Fibroblast of lung (primary cell): ENCODE data around the gene CENPX. TPM values are rescaled to one million over a fixed set of nuclear protein-coding genes. Genes with fewer than 3 reads are reported as not detected.

Experiments used
- DNase-seq, 2 donors: peaks; one replicate each; pipeline versions ENCODE4 v3.0.0 to v3.0.0-alpha.2; 2010; ENCODE audit warnings: low read depth in 2 of 2
- H2AFZ ChIP-seq: 2 replicates; pipeline ENCODE4 v1.5.1; 2012; ENCODE audit warnings: low read length, control low read depth, inconsistent platforms
- H3K27ac ChIP-seq: 2 replicates; pipeline ENCODE4 v1.5.1; 2011; ENCODE audit warnings: low read length, control low read depth; ENCODE audit not compliant: insufficient read depth
- H3K27me3 ChIP-seq: 2 replicates; pipeline ENCODE4 v1.5.1; 2011; ENCODE audit warnings: mild to moderate bottlenecking, low read length; ENCODE audit not compliant: control insufficient read depth, insufficient read depth
- H3K36me3 ChIP-seq: 2 replicates; pipeline ENCODE4 v1.5.1; 2011; ENCODE audit warnings: low read length; ENCODE audit not compliant: control insufficient read depth, insufficient read depth
- H3K4me1 ChIP-seq: 2 replicates; pipeline ENCODE4 v1.5.1; 2011; ENCODE audit warnings: low read length; ENCODE audit not compliant: control insufficient read depth, insufficient read depth; ENCODE audit errors: extremely low read depth
- H3K4me2 ChIP-seq: 2 replicates; pipeline ENCODE4 v1.5.1; 2011; ENCODE audit warnings: low read length, control low read depth; ENCODE audit not compliant: insufficient read depth; ENCODE audit errors: extremely low read depth
- H3K4me3 ChIP-seq, 4 experiments: fragments of 200-600 bp in 1 of 4; sonication (generic) in 1 of 4; replicated peaks in 1 of 4; 2 replicates each; pipeline ENCODE4 v1.5.1; 2011 to 2016; ENCODE audit warnings: low read length in 4 of 4, low read depth in 3 of 4, mild to moderate bottlenecking in 3 of 4, control low read depth in 2 of 4, inconsistent platforms in 1 of 4, mixed read lengths in 1 of 4; ENCODE audit not compliant: insufficient read depth in 1 of 4; ENCODE audit errors: control extremely low read depth in 1 of 4
- H3K79me2 ChIP-seq: 2 replicates; pipeline ENCODE4 v1.5.1; 2012; ENCODE audit warnings: mild to moderate bottlenecking, low read length, inconsistent platforms; ENCODE audit not compliant: control insufficient read depth, insufficient read depth
- H3K9ac ChIP-seq: 2 replicates; pipeline ENCODE4 v1.5.1; 2011; ENCODE audit warnings: mild to moderate bottlenecking, low read length, control low read depth; ENCODE audit not compliant: insufficient read depth
- H3K9me3 ChIP-seq: 2 replicates; pipeline ENCODE4 v1.5.1; 2012; ENCODE audit warnings: low read depth, low read length; ENCODE audit not compliant: control insufficient read depth, insufficient read depth
- H4K20me1 ChIP-seq: 2 replicates; pipeline ENCODE4 v1.5.1; 2011; ENCODE audit warnings: low read length; ENCODE audit not compliant: control insufficient read depth, insufficient read depth; ENCODE audit errors: extremely low read depth
- EZH2 ChIP-seq: IDR thresholded peaks from 2 replicates; pipeline ENCODE4 v1.5.1; 2012; ENCODE audit warnings: low read length, control low read depth, mild to moderate bottlenecking; ENCODE audit errors: missing control alignments
- polyA plus RNA-seq, 2 donors: library from polyadenylated mRNA; depleted of rRNA in 1 of 2; stranded (reverse) in 1 of 2; unstranded in 1 of 2; fragments of >200 nt; gene quantifications; 2 replicates each; pipeline ENCODE4 v1.2.1, GENCODE V29; 2011 to 2012; ENCODE audit warnings: missing spikeins in 1 of 2
- total RNA-seq: library from RNA; depleted of rRNA; stranded (reverse); fragments of >200 nt; gene quantifications from 2 replicates; pipeline ENCODE4 v1.2.1, GENCODE V29; 2014
- TF ChIP-seq, protein P1 (sequence below), 2 donors: IDR thresholded peaks in 1 of 2; conservative IDR thresholded peaks in 1 of 2; 1 replicate in 1 of 2; 2 replicates in 1 of 2; pipeline ENCODE4 v1.5.1; 2011 to 2012; ENCODE audit warnings: low read length in 2 of 2, control low read depth in 1 of 2, inconsistent platforms in 1 of 2, low read depth in 1 of 2, mild to moderate bottlenecking in 1 of 2

The CENPX gene
- total and polyA plus RNA-seq, 2 donors (not counting 1 experiment from before 2014, with no cell fraction given), result 29.2 to 30.4 TPM

DNA sequence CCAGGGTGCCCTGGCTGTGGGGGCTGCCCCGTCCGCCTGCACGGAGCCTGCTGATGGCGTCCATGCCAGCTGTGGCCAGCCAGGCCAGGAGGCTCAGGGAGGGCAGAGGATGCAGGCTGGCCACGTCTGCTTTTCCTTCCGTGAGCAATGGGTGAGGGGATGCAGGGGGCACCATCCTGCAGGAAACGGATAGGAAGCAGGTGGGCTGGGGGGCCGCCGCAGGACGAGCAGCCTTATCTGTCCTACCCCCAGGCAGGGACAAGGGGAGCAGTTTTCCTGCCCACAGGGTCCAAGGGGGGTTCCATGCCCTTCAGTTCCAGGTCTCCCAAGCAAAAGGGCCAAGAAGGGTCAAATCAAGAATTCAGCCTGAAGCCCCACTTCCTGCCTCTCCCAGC is 36.2 kb upstream of the CENPX start:
- no peaks in the 10 kb centered on the region for H4K20me1 ChIP-seq
- H3K9ac ChIP-seq, result no peak overlapping the region
- no peaks in the 10 kb centered on the region for H3K9me3 ChIP-seq
- no peak overlapping the region for H2AFZ ChIP-seq
- no peak for DNase-seq
- H3K36me3 ChIP-seq, result peaks cover 61% of the 10 kb centered on the region
- no peak overlapping the region for H3K4me3 ChIP-seq
- no peak overlapping the region for H3K4me2 ChIP-seq
- H3K4me1 ChIP-seq, result no peaks in the 10 kb centered on the region
- H3K27me3 ChIP-seq, result no peaks in the 10 kb centered on the region
- no peak overlapping the region for H3K27ac ChIP-seq
- no peak for TF ChIP-seq EZH2
- TF ChIP-seq, protein P1, sequence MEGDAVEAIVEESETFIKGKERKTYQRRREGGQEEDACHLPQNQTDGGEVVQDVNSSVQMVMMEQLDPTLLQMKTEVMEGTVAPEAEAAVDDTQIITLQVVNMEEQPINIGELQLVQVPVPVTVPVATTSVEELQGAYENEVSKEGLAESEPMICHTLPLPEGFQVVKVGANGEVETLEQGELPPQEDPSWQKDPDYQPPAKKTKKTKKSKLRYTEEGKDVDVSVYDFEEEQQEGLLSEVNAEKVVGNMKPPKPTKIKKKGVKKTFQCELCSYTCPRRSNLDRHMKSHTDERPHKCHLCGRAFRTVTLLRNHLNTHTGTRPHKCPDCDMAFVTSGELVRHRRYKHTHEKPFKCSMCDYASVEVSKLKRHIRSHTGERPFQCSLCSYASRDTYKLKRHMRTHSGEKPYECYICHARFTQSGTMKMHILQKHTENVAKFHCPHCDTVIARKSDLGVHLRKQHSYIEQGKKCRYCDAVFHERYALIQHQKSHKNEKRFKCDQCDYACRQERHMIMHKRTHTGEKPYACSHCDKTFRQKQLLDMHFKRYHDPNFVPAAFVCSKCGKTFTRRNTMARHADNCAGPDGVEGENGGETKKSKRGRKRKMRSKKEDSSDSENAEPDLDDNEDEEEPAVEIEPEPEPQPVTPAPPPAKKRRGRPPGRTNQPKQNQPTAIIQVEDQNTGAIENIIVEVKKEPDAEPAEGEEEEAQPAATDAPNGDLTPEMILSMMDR (conservative IDR thresholded peaks at IDR 0.05 in 1 of 2, IDR thresholded peaks at IDR 0.05 in 1 of 2; ENCODE audit: low read depth in 1 of 2, low read length in 2 of 2), result no peak
- peaks cover under 1% of the 10 kb centered on the region for H3K79me2 ChIP-seq

DNA sequence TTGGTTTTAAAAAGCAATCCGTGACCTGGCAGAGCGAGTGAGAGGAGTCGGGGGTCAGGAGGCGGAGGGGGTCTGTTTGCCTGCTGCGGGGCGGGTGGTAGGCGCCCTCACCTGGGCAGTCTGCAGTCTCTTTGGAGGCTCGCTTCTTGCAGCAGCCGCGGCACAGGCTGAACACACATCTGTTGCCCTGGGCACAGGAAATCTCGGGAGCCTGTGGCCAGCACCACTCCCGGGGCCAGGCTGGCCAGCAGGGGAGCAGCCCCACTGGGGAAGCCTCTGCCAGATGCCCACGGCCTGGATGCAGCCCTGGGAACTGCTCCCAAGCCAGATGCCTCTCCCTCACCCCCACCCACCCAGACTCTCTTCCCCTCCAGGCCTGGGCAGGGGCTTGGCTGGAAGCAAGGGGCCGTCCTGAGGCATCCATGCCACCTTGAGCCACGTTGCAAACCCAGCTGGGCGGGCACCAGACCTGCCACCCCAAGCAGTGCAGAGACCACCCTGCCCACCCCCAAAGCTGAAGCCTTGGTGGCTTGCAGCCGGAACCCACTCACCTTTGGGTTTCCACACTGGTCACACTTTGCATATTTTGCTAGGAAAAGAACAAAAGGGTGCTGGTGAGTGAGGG is 35.7 kb upstream of the CENPX start:
- H3K4me1 ChIP-seq, result no peaks in the 10 kb centered on the region
- no peaks in the 10 kb centered on the region for H3K27me3 ChIP-seq
- no peaks in the 10 kb centered on the region for H3K9me3 ChIP-seq
- DNase-seq, result no peak
- H3K9ac ChIP-seq, result no peak overlapping the region
- peaks cover 6% of the 10 kb centered on the region for H3K79me2 ChIP-seq
- no peak overlapping the region for H3K27ac ChIP-seq
- H2AFZ ChIP-seq, result no peak overlapping the region
- H3K4me2 ChIP-seq, result no peak overlapping the region
- H3K36me3 ChIP-seq, result peaks cover 62% of the 10 kb centered on the region
- no peak overlapping the region for H3K4me3 ChIP-seq
- H4K20me1 ChIP-seq, result no peaks in the 10 kb centered on the region
- no peak for TF ChIP-seq EZH2
- TF ChIP-seq, protein P1 (conservative IDR thresholded peaks at IDR 0.05 in 1 of 2, IDR thresholded peaks at IDR 0.05 in 1 of 2; ENCODE audit: low read depth in 1 of 2, low read length in 2 of 2), result no peak

DNA sequence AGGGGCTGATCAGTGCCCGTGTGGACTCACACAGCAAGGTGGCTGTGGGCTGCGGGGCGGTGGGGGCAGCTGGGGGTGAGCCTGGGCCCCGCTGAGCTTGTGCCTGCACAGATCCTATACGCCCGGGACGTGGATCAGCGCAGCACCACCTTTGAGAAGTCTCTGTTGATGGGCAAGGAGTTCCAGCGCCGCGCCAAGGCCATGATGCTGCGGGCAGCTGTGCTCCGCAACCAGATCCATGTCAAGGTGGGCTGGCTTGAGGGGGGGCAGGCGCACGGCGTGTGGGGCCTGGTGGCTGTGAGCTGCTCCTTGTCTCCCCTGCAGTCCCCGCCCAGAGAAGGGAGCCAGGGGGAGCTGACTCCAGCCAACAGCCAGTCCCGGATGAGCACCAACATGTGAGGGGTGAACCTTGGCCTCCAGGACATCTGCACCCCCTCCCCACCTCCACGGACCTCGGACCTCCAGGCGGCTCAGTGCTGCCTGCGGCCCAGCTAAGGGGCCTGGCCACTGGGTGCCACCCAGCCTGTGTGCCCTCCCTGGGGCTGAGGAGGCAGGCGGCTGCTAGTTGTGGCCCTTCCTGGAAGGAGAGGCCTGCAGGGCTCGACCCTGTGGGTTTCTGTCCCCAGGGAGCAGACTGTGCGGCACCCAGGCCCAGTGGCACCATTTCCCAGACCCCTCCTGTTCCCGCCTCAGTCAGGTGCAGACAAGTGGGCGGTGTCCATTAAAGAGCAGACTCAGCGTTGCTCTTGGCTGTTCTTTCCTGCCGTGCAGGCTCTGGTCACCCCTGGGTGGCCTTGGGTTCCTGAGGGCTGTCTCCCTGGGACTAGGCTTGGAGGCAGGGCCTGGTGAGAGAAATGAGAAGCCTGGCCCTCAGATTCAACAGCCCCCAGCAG is 34.3 kb upstream of the CENPX start:
- Histone ChIP-seq H3K4me1 (peaks cover 3% of the 10 kb centered on the region), H3K79me2 (peaks cover 19% of the 10 kb centered on the region), H3K4me3 (no peak overlapping the region), H3K27ac (no peak overlapping the region), H3K36me3 (peaks cover 58% of the 10 kb centered on the region), H2AFZ (no peak overlapping the region), H4K20me1 (no peaks in the 10 kb centered on the region), H3K9me3 (no peaks in the 10 kb centered on the region), H3K9ac (no peak overlapping the region), H3K4me2 (no peak overlapping the region), H3K27me3 (no peaks in the 10 kb centered on the region)
- no peak for TF ChIP-seq EZH2
- TF ChIP-seq, protein P1 (conservative IDR thresholded peaks at IDR 0.05 in 1 of 2, IDR thresholded peaks at IDR 0.05 in 1 of 2; ENCODE audit: low read depth in 1 of 2, low read length in 2 of 2), result no peak
- no peak for DNase-seq
